Activated CD4-positive, alpha-beta T cell treated with anti-CD3 and anti-CD28 coated beads, Interleukin-2, amount 50 U/mL, for 48 hours (primary cell): ENCODE measurements around the gene ARHGAP24.
A peak's percentile ranks its signal among the peaks of the same experiment; 100 is the strongest.

ENCODE experiments used
- DNase-seq, 2 experiments: peaks; one replicate each; pipeline ENCODE4 v3.0.0-alpha.2; 2020

Gene ARHGAP24

GRCh38 chr4:85474818-85475630, at the start of gene ARHGAP24:
TSS of gene ARHGAP24 (plus strand) at chr4:85475150.
- DNase-seq = peak; percentile 5 to 15

DNA sequence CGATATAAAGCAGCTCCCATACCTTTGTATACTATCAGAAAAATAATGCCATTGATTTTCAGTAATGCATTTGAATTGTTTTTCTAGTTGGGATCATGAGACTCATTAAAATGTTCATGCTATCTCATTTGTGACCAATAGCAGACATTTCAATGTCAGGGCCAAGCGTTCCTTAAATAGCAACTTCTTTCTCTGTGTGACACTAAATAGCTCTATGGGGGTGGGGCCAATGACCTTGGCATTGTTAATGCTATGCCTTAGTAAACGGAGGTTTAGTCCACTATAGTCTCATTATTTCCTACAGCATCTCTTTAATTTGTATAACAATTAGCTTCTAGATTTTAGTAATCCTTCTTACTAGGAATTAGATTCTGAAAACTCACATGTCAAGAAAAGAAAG, 48.6 kb upstream of the ARHGAP24 start:
- no peak for DNase-seq

DNA sequence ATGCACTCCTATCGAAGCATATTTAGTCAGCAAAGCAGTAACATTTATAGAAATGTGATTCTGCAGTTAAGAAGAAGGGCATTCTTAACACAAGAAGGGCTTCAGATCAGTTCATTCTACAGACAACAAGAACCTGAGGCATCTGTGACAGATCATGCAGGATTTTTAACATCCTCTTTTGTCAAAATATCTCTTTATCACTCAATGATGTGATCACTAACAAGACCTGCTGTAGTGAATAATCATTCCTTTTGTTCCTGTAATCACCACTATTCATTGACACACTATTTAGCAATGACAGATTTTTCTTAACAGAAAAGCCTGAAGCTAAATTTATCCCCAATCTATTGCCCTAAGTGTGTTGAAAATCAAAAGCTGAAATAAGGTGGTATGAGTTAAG, 47.8 kb upstream of the ARHGAP24 start:
- no peak for DNase-seq

- no peak for DNase-seq
These were observed 44.7 kb upstream of the ARHGAP24 start for GRCh38 chr4:85430226-85430625.

- DNase-seq = no peak
These were observed 44.3 kb upstream of the ARHGAP24 start for GRCh38 chr4:85430697-85431096.

GRCh38 chr4:85431156-85431555, 43.8 kb upstream of the ARHGAP24 start:
- no peak for DNase-seq

DNA sequence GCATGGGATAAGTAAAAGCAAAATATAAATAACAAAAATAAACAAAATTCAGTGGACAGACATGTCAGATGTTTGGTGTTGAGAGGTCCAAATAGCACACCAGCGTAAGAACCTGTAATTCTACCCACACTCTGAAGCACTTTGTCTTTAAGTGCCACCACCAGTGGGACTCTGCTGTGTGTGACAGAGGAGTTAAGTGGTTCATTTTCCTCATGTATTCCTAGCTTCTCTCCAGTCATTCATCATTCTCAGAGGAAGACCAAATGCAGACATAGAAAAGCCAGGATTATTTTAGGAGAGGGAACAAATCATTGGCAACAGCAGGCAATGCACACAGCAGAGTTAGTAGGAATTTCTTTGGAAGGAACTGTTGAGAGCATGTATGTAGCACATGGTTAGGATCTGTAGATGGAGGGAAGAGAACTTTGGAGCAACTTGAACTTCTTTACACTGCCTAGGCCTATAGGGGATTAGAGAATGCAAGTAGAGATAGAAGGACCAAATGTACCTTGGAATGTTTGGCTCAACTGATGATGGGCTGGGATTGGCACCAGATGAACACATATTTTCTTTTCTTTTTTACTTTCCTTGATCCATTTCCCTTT, 43.0 kb upstream of the ARHGAP24 start:
- no peak for DNase-seq

DNA sequence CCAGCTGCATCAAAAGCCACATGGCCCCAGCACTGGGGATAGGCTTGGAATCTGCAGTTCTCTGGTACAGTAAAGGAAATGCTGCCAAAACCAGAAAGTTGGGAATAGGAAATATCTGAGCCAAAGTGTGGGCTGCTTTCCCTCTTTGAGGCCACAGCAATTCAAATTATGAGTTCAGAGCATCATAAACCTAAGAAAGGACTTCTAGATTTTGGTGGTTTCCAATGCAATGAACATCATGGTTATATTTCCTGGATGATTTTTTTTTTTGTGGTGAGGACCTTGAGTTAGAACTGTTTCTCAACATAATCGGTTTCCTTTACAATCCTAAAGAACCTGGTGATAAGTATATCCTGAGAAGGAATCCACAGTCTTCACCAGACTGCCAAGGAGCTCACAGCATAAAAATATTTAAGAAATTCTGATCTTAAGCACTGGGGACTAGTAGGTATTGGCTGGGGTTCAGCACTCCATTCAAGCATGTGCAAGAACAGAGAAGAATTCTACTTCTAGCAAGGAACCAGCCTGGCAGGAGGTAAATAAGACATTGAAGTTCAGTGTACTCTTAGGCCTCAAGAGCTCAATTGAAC, 29.8 kb upstream of the ARHGAP24 start:
- no peak for DNase-seq

DNA sequence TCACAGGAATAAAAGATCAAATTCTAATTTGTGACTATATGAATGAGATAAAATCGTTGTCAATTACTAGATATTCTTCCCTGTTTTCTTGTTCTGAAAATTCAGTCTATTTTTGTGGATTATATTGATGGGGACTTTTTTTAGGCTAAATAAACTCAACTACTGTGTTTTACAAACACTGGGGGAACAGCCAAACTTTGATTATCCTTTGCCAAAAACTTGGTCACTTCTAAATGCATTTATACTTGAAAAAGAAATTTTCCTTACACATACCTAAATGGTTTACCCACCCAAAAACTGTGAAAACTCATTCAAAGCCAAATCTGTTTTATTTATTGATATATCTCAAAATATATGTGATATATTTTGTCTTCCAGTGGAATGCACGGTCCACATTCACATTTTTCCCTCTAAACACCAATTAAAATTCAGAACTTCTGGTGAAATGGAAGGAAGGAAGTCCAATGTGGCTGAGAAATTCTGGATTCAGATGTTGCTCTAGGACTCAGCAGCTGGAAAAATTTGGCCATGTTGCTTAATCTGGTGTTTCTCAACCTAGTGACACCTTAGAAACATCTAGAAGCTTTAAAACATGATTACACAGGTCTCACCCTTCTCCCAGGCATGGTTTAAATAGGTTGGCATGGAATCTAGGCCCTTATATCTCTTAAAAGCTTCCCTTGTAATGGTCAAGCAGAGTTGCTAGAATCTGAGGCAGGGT, 28.6 kb upstream of the ARHGAP24 start:
- DNase-seq = no peak

DNA sequence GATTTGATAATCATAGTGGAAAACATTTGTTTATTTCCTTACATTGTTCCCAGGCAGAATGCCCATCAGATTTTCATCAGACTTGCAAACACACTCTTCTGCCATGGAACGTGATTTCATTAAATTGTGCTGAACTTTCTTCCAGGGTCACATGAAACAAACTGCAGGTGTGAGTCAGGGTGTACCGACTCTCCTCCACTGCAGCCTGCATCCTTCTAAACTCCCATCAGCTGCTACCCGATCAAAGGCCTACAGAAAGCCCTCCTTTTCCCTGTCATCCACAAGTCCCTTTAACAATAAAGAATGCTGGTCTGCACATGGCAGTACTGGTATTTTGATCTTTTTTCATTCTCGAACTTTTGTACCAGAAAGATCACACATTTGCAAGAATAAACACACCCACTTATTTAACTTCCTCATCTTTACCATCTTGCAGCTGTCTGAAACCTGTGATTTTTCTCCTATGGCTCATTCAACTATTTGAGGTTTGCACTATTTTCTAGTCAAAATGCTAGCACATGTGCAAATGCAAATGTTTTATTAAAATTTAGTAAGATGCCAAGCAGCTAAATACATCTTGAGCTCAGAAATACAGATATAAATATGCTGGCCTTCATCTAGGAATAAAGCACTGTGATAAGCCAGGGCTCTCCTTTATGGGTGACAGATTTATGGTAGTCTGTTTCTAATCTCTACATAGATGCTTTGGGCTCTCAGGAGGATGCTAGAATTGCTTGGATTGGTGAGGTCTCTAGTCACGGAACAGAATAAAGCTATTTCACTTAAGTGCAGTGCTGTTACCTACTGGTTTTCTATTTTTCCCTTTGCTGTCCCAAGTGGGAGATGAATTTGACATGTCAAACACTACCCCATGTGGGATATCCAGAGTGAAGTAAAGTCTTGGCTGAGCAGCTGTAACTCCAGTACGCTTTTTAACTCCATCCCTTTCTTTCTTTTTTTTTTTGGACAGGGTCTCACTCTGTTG, 25.8 kb upstream of the ARHGAP24 start:
- no peak for DNase-seq

- no peak for DNase-seq
These were observed 22.8 kb upstream of the ARHGAP24 start for GRCh38 chr4:85452058-85452731.

- DNase-seq = no peak
These were observed 19.0 kb upstream of the ARHGAP24 start for GRCh38 chr4:85455942-85456341.

DNA sequence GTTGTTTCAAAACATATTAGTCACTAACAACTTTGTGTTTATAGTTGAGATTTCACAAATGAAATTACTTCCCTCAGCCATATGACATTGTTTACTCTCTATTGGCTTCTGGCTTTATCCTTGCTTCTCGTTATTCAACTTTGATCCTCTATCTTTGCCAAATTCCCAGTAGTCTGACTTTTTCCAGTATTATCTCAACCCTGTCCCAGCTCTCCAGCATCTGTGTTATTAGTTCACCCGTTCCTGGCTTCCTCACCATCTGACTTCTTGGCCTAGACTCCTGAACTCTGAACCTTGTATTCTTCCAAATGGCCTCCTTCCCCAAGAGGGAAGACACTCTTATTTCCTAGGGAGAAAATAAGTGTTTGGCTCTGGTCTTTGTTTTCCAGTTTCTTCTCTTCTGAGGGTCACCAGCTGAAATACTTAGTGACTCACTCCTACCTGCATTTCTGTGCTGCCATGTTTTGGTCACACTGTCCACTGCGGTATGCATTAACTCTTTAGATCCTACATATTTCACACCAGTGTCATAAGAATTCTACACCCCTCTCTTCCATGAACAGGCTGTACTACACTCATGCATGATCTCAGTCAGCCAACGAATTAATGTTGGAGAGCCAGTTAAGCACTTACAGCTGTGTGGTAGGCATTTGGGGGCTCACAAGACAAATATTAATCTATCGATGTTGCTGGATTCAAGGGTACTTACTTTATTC, 17.0 kb upstream of the ARHGAP24 start:
- DNase-seq = no peak

- no peak for DNase-seq
These were observed 15.2 kb upstream of the ARHGAP24 start for GRCh38 chr4:85459736-85460135.

- no peak for DNase-seq
These were observed 594 bp upstream of the ARHGAP24 start for GRCh38 chr4:85474356-85474755.

GRCh38 chr4:85475631-85476233, 782 bp downstream of the ARHGAP24 start:
- no peak for DNase-seq

GRCh38 chr4:85476381-85476780, 1.4 kb downstream of the ARHGAP24 start:
- no peak for DNase-seq

GRCh38 chr4:85477534-85477933, 2.6 kb downstream of the ARHGAP24 start:
- DNase-seq = no peak

DNA sequence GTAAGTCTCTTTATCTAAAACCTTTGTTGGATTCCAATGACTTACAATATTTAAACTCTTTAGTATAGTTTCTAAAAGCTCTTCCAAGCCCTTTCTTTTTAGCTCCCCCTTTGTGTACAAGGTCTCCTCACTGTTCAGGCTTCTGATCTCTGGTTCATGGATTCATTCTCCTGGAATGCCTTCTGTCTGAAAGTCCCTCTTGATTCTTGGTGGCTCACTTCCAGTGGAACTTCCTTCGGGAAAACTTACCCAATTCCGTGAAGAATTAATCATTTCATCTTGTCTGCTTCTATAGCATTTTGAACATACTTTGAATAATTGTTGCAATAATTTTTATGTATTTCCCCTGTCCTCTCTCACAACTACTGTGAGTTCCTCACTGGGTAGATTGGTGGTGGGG, 3.6 kb downstream of the ARHGAP24 start:
- DNase-seq = no peak

DNA sequence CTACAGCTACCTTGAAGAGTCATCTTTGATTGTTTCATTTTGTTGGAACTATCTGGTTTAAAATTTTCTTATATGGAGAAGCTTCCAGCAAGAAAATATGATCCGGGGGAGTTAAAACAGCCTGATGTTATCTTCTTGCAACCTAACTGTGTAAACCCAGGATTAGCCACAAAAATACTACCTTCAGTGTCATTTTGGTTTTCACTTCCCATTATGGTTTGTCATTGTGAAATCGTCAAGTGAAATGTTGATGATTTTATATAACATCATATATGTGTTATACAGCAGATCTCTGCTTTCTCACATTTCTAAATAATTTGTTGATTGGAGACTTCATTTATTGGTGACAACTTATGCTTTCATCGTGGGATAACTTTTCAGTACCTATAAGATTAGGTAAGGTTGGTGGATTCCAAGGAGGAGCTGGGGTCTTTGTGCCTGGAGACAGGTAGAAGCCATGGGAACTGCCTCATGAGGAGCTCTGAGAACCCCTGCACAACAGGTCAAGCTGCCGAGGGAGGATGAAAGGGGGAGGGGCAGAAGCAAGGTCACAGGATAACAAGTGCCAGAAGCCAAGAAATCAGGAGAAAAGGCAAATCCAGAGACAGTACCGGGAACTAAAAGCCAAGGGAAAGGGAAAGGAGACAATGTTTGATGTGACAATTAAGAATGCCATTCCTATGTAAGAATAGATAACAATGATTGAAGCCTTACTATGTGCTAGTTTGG, 7.2 kb downstream of the ARHGAP24 start:
- DNase-seq = no peak
